ENCODE data around the gene LRP8.

DNA sequence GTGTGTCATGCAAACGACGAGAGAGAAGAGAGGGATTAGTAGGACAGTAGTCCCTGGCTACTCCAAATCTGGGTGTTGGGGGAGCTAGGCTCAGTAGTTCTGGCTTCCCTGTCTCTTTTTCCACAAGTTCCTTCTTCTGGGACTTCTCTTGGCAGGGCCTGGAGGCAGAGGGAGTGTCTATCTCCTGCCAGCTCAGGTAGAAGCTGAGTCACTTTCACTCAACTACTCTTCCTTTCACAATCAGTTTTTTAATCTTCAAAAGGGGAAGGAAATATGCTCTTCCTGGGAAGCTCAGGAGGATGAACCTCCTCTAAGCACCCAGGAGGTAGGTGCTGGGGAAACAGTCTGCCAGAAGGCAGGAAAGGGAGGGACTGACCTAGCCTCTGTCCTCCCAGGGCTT is 54.3 kb downstream of the LRP8 start:
- TF ChIP-seq POLR2A (IDR thresholded peaks at IDR 0.05; ENCODE audit: low read length) (no peak), GATA1 (IDR thresholded peaks at IDR 0.05; ENCODE audit: low read depth, low read length) (no peak)
